Astrocyte of the hippocampus (primary cell): ENCODE data around the gene PCBP3.
"Not testable (repeated sequence)": the region's sequence is repeated elsewhere in the genome, so short reads cannot be mapped to it uniquely, and the experiment has no call there.

ENCODE experiments used
- DNase-seq: peaks from one replicate; pipeline ENCODE4 v3.0.0; 2011; ENCODE audit warnings: low read depth, low spot score

The PCBP3 gene

DNA sequence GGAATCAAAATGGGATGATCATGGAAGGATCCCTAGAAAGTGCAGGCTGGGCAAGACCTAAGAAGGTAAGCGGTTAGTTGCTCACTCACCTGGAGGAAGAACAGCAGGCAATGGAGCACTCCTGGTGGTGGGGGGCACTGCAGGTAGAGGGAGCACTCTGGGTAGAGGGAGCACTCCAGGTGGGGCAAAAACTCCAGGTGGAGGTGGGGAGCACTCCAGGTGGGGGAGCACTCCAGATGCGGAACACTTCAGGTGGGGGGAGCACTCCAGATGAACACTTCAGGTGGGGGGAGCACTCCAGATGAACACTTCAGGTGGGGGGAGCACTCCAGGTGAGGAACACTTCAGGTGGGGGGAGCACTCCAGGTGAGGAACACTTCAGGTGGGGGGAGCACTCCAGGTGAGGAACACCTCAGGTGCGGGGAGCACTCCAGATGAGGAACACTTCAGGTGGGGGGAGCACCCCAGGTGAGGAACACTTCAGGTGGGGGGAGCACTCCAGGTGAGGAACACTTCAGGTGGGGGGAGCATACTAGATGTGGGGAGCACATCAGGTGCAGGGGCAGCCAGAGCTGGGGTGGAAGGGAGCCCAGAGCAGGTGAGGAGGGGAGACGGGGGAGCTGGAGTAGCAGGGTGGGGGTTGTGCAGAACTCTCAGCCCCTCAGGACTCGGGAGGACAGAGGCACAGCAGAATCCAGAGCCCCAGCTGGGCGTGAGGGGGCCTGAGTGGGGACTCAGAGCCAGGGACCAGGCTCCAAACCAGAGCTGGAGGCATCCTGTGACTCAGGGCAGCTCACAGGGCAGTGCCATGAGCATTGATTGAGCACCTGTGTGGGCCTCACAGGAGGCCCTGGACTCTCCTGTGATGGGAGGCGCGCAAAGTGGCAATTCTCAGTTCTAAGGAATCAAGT is 300.4 kb downstream of the PCBP3 start:
- no peak for DNase-seq

DNA sequence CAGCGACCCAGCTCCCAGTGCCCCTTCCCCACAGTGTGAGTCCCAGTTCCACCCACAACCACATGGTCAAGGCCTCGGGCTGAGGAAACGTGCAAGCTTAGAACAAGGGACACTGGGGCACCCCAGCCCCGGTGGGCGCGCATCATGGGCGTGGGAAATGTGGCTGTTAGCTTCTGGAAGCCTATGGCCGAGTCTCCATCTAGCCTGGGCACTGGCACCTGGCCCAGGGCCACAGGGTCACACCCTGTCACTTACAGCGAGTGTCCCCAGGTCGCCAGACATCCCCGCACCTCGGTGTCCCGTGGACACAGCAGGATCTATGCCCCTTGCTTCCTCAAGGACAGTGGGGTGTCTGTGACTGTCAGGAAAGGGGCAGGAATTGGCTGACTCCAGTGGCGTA is 301.1 kb downstream of the PCBP3 start:
- no peak for DNase-seq

DNA sequence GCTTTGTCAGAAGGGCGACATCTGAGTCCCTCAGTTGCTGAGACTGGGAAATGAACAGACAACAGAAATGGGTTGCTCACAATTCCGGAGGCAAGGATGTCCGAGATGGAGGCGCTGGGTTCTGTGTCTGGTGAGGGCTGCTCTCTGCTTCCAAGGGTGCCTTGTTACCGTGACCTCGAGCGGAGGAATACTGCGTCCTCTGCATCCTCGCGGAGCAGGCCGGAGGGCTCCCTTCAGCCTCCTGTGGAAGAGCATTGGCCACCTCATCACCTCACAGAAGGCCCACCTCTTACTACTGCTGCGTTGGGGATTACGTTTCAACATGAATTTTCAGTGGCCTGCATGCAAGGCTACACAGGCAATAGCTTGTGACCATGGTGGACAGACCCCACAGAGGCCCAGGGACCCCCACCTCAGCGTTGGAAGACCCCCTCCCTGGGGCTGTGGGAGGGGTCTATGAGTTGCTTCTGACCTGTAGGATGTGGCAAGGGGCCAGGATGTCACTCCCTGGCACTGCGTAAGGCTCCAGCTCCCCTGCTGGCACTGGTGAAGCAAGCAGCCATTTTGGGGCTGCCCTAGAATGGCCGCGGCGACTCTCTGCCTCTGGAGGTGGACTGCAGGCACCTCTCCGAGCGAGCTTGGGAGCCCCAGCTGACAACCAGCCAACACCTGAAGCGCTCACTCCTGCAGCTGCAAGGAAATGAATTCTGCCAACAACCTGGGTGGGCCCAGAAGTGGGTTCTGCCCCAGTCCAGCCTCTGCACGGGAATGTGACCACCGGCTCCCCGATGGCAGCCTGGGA is 301.7 kb downstream of the PCBP3 start:
- DNase-seq, result no peak

DNA sequence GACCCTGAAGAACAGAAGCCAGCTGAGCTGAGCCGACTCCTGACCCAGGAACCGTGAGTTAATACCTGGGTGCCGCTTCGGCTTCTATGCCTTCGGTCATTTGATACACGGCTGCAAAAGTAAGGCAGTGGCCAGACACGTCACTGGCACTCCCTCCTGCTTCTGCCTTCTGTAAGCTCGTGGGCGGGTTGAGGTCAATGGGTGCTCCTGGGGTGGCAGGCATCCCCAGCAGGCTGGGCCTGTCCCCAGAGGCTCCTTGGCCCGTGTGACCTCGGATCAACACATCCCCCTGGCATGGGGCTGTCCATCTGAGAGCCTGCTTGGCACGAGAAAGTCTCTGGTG is 302.3 kb downstream of the PCBP3 start:
- DNase-seq, result no peak

DNA sequence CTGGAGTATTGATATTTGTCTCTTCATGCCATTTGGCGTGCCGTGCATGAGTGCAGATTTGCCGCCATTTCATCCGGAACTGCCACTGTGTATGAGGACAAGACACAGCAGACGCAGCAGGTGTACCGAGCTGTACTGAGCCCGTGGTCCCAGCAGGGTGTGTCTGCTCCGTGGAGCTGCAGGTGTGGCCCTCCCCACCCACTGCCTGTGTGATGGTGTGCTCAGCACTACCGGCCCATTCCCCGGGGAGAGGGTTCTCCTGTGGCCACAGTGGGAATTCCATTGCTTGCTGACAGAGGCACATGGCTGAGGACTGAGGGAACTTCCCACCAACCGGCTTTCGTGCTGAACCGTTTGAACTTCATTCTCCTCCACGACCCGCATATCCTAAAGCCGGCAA is 303.8 kb downstream of the PCBP3 start:
- no peak for DNase-seq

DNA sequence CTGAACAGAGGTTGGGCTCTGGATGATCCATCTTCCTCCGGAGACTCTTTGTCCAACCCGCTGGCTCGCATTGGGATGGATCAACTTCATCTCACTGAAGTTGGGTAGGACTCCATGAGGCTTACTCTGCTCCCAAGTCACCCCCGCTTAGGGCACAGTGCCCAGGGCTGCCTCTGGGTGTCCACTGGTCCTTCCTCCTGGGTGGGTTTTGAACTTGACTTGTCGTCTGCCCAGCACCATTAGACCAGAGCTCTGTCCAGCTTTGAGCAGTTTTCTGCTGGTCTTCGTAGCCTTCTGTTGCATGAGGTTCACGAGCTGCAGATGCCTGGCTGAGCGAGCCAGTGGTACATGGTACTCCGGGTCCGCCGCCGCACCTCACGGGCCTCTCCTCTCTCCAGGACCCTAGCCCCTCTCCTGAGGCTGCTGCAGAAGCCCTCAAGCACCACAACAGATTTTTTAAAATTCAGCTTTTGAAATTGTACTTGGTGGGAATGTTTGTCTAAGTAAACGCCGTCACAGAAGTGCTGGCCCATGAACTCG is 304.3 kb downstream of the PCBP3 start:
- DNase-seq, result no peak

DNA sequence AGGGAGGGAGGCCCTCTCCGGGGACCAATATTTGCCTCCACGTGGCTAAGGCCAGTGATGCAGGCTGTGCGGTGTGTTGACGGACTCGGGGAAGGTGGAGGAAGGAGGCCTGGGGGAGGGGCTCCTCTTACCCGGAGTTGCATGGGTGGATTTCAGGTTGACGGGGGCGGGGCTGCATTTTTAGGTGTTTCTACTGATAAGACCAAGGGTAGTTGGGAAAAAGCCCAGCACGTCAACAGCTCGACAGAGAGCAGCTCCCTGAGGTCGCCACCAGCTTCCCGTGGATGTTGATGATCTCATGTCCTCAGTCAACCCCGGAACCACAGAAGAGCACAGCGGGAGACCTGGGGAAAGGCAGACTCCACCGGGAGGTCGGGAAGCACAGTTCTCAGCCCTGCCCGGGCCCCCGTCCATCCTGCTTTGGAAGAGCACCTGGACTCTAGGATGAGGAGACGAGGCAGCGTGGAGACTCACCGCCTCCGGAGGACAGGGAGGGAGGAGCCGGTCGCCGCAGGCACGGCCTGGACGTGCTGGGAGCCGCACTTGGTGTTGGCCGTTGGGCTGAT is 305.1 kb downstream of the PCBP3 start:
- DNase-seq, result no peak

DNA sequence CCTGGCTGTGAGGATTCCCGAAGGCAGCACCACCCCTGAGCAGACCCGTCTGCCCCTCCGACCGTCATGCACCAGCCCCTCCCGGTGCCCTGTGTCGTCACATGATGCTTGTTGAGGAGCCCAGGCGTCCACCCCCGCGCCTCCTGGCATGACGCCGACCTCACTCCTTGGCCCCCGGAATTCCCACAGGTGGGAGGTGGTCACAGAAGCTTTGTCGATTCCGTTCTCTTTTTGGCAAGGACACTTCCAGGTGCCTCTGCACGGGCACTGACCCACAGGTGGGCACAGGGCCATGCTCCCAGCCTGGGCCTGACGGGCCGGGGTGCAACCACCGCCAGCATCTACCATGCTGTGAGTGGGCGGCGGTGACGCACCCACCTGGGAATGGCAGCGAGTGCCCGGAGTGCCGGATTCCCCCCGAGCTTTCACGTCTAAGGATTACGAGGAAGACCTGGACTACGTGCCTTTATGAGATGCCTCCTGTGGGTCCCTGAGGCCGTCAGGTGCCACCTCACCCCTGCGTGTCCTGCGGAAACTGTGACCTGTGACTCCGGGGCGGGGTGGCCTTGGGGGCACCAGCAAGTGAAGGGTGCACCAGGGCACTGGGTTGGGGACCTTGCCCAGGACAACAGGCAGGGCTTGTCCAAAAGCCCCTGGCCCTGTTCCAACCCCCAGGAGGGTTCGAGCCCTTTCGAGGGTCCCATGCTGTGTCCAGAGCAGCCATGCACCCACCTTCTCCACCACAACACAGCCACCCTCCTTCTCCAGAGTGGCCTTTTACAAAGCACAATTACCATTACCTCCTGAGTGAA is 306.6 kb downstream of the PCBP3 start:
- no peak for DNase-seq

DNA sequence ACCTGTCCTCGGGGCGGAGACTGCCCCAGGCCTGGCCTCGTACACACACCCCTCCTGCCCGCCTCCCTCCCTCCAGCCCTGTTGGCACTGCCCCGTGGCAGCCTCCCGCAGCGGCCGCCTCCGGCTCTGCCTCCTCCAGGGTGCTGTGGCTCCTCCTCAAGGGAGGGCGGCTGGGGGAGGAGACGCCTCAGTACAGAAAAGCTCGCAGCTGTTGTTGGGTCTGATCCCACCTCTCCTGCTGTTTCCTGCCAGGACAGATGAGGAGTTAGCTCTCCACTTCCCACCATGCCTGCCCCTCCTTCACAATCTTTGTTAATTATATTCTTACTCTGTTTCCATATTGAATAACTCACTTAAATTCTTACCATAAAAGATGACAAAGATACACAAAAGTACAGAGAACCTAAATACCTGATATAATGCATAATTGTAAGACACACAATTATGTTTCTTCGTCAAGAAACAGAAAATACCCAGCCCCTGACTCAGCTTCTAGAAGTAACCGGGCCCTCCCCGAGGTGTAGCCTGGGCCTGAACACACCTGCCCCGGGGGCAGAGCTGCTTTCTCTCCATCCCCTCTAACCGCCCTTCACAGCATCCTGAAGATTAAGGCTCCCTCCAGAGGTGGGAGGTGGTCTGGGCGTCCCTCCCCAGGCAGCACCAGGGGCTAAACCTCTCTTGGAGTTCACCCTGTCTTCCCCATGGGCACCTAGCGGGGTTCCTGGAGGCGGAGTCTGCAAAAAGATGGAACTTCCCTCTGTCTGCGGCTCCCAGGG is 307.4 kb downstream of the PCBP3 start:
- peak; percentile 71 for DNase-seq

DNA sequence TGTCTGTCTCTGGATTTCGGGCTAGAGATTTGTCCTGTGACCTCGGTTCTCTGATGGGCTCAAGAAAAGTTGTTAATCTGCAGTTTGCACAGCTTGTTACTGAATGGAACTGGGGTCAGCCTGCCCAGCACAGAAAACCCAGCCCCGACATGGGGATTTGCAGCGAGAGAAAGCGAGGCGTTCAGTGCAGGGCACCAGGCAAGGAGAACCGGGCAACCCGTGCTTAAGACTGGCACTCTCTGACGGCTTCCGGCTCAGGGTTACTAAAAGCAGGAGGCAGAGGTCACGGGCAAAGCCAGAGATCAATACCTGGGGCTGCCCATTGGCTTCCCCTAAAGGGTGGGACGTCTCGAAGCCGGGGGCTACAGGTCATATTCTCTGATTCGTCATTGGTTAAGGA is 308.2 kb downstream of the PCBP3 start:
- DNase-seq, result no peak

DNA sequence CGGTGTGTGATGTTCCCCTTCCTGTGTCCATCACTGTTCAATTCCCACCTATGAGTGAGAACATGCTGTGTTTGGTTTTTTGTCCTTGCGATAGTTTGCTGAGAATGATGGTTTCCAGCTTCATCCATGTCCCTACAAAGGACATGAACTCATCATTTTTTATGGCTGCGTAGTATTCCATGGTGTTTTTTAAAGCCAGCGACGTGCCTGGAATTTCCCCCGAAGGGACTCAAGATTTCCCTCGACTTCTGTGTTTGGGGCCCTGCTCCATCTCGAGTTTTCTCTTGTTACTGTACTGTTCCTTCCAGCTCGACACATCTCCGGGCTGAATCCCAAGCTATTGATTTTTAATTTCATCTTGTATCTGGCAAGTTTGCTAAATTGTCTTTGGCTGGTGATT is 309.0 kb downstream of the PCBP3 start:
- DNase-seq, result not testable (repeated sequence)

DNA sequence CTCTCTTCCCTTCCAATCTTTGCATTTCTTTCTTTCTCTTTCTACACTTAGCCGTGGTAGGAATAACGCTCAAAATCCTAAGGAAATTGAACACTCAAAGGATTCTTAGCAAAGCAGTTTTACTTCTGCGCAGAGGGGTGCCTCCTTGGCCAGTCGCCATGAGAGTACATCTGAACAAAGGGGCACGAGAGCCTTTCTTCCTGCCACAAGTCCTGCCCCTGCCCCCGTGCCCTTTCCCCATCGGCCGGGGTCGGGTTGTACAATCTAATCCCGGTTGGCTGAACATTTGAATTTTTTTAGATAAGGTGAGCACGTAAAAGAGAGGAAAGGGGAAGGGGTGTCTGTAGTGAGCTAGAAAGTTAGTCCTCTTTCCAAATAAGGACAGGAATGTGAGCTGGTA is 309.4 kb downstream of the PCBP3 start:
- DNase-seq, result peak; percentile 28

DNA sequence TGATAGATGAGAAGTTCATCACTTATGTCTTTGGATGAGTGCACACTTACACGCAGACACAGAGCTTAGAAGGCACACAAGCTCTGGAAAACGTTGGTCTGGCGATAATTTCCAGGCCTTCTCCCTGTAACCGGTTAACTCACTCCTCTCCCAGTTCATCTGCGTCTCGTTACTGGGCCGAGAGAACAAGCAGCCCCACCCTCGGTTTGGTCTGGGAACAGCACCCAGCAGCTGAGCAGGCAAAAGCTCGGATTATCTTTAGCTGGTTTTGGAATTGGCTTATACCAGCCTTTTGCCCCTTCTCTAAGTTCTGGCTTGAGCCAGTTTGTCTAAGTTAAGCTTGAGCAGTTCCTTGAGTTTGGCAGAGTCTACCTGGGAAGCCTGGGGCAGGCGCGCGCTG is 310.7 kb downstream of the PCBP3 start:
- no peak for DNase-seq

DNA sequence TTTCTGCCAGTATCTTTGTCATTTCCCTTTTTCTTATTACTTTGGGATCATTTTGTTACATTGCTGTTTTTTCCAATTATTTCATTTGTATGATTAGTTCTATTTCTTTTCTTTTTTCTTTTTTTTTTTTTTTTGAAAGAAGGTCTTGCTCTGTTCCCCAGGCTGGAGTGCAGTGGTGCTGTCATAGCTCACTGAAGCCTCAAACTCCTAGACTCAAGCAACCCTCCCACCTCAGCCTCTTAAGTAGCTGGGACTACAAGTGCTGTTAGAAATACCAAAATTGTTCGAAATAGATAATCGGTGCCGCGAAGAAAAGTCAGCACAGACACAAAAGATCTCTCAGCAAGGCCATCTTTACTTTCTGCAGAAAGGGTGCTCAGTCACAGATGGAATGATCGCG is 311.4 kb downstream of the PCBP3 start:
- DNase-seq, result no peak

DNA sequence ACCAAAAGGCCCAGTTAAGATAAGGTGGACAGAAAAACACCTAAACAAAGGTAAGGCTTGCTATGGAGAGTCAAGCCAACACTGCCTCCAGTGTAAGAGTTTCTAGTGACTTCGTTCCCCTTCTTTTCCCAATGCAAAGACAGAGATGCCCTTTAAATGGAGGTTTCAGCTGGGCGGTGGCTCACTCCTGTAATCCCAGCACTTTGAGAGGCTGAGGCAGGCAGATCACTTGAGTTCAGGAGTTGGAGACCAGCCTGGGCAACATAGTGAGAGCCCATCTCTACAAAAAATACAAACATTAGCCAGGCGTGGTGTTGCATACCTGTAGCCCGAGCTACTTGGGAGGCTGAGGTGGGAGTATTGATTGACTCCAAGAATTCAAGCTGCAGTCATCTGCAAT is 314.0 kb downstream of the PCBP3 start:
- no peak for DNase-seq

DNA sequence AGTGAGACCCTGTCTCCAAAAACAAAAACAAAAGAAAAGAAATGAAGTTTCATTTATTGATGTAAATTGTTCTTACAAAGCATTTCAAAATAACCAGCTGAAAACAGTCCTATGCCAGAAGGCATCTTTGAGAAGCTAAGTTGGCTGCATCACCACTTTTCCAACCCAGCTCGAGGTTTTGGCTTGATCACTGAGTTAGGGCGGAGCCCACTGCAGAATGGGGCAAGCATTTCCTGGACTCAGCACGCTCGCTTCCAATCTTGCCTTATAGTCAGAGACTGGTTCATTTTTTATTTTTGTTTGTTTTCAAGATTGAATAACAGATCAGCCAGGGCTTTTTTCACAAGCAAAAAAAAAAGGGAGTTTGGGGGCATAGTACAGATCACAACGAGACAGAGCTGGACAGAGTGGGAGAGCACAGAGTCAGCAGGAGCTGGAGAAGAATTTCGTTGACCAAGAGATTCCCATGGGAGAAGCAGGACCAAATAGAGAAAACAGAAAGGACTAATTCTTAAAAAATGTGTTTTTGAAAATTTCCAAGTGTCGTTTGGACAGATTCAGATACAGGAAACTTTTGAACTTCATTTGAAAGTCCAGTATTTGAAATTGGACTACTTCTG is 314.6 kb downstream of the PCBP3 start:
- DNase-seq, result no peak

DNA sequence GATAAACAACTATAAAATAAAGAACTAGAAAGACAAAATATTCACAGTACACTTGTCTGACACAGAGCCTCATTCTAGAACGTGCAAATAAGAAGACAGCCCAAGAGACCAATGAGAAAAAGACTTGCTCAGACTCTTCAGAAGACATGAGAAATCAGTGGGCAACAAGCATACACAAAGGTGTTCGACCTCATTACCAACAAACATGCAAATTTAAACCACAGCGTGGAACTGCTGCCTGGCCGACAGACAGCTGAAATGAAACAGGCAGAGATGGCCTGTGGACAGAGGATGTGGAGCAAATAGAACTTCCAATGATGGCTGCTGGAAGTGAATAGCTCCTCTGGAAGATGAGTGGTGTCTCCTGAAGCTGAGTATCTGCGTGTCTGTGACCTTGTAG is 315.7 kb downstream of the PCBP3 start:
- no peak for DNase-seq

DNA sequence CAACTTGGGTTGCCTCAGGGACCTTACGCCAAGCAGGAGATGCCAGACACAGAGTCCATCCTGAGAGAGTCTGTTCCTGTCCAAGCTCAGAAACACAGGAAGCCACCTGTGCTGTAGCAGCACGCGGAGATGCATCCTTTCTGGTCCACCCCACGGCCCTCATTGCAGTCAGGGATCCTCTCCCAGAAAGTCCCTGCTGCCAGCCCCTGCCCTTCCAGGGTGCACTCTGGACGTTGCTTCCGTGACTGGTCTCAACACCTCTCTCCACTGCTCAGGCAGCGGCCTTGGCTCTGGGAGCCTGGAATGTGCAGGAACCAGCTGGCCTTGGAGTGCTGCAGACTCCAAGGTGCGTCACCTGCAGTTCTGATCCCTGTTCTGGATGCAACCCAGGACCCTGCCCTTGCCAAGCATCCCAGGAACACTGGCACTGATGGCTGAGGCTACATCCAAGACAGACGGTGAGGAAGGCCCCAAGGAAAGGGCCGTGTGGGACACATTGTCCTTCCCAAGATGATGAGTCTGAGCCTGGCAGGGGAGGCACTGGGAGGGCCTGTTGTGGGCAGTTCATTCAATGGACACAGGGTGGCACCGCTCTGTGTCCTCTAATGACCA is 316.4 kb downstream of the PCBP3 start:
- DNase-seq, result no peak

DNA sequence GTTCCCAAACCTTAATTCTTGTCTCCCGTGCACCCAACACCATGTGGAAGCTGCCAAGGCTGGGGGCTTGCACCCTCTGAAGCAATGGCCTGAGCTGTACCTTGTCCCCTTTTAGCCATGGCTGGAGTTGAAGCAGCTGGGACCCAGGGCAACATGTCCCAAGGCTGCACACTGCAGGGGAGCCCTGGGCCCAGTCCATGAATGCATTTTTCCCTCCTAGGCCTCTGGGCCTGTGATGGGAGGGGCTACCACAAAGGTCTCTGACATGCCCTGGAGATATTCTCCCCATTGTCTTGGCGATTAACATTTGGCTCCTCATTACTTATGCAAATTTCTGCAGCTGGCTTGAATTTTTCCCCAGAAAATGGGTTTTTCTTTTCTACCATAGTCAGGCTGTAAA is 317.9 kb downstream of the PCBP3 start:
- DNase-seq, result not testable (repeated sequence)
